Measurements from ENCODE around the gene SUPT3H. TPM values are rescaled to one million over a fixed set of nuclear protein-coding genes. Genes with fewer than 3 reads are reported as not detected.

The SUPT3H gene
- total and polyA plus RNA-seq, 2 donors (not counting 1 experiment from before 2014, with no cell fraction given), result 5.5 to 12.4 TPM

DNA sequence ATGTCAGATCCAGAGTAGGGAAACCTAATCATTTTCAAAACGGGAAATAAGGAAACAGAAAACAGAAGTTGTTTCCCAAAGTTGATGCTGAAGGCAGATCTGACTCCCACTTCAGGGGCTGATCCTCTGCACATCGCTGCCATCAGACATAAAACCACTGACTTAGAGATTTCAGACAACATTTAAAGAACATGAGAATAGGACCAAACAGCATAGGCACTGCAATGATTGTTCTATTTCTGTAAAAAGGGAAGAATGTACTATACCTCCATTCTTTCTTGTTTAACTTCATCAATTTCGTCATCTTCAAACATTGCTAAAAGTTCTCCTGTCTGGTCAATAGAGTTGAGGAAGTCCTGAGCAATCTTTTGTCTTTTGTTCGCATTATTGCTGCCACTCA lies 374.3 kb downstream of the SUPT3H start:
- CTCF ChIA-PET, result interaction anchor here (0.5 kb wide), 1 partner anchor 225 kb away, joined by 3 read pairs; no protein-coding TSS in a partner anchor
- no peaks in the 10 kb centered on the region for H3K27me3 ChIP-seq (replicated peaks in 1 of 4; ENCODE audit: control extremely low read depth in 1 of 4, control insufficient read depth in 3 of 4, insufficient read depth in 4 of 4, low read length in 3 of 4)
- Mint-ChIP-seq H3K27ac (no peak overlapping the region), H3K4me1 (no peaks in the 10 kb centered on the region), H3K4me3 (no peak overlapping the region), H3K27me3 (no peaks in the 10 kb centered on the region), H3K9me3 (ENCODE audit: insufficient read depth) (no peaks in the 10 kb centered on the region)
- H3K36me3 ChIP-seq (replicated peaks in 1 of 2; ENCODE audit: control extremely low read depth in 1 of 2, control insufficient read depth in 1 of 2, extremely low read depth in 1 of 2, insufficient read depth in 2 of 2, low read length in 1 of 2), result no peaks in the 10 kb centered on the region
- no peaks in the 10 kb centered on the region for H4K20me1 ChIP-seq (ENCODE audit: control insufficient read depth, insufficient read depth, low read length, poor library complexity, severe bottlenecking)
- no peaks in the 10 kb centered on the region for H3K4me1 ChIP-seq (ENCODE audit: control insufficient read depth in 2 of 2, insufficient read depth in 2 of 2, low read length in 2 of 2)
- no peak overlapping the region for H3K27ac ChIP-seq (ENCODE audit: low read length in 2 of 2)
- no peak overlapping the region for H3K4me3 ChIP-seq (ENCODE audit: control extremely low read depth in 1 of 5, extremely low read depth in 1 of 5, insufficient read depth in 1 of 5, low read depth in 2 of 5, low read length in 4 of 5)
- no peaks in the 10 kb centered on the region for H3K79me2 ChIP-seq (ENCODE audit: control insufficient read depth, insufficient read depth, low read length)
- H3K9ac ChIP-seq (ENCODE audit: low read length), result no peak overlapping the region
- H2AFZ ChIP-seq (ENCODE audit: insufficient read depth, low read depth, low read length, poor library complexity, severe bottlenecking), result no peak overlapping the region
- TF ChIP-seq, protein P1, sequence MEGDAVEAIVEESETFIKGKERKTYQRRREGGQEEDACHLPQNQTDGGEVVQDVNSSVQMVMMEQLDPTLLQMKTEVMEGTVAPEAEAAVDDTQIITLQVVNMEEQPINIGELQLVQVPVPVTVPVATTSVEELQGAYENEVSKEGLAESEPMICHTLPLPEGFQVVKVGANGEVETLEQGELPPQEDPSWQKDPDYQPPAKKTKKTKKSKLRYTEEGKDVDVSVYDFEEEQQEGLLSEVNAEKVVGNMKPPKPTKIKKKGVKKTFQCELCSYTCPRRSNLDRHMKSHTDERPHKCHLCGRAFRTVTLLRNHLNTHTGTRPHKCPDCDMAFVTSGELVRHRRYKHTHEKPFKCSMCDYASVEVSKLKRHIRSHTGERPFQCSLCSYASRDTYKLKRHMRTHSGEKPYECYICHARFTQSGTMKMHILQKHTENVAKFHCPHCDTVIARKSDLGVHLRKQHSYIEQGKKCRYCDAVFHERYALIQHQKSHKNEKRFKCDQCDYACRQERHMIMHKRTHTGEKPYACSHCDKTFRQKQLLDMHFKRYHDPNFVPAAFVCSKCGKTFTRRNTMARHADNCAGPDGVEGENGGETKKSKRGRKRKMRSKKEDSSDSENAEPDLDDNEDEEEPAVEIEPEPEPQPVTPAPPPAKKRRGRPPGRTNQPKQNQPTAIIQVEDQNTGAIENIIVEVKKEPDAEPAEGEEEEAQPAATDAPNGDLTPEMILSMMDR (IDR thresholded peaks at IDR 0.05), result no peak
- no peak for TF ChIP-seq EZH2 (IDR thresholded peaks at IDR 0.05; ENCODE audit: borderline replicate concordance, insufficient read depth, low read depth, low read length, poor library complexity, severe bottlenecking)
- POLR2A ChIA-PET, result no interaction called here
- DNase-seq, result no peak
- intact Hi-C loops (cut with micrococcal nuclease), result no loop called here
- H3K4me2 ChIP-seq (replicated peaks; ENCODE audit: low read depth, low read length, poor library complexity, severe bottlenecking), result no peak overlapping the region
- H3K9me3 ChIP-seq (ENCODE audit: control extremely low read depth in 1 of 3, control insufficient read depth in 2 of 3, insufficient read depth in 1 of 3, low read length in 2 of 3), result no peaks in the 10 kb centered on the region
- ATAC-seq (ENCODE audit: low read depth), result no peak
- 60% methylated on average over 1 of the region's 4 CpGs for WGBS (ENCODE audit: insufficient coverage)

DNA sequence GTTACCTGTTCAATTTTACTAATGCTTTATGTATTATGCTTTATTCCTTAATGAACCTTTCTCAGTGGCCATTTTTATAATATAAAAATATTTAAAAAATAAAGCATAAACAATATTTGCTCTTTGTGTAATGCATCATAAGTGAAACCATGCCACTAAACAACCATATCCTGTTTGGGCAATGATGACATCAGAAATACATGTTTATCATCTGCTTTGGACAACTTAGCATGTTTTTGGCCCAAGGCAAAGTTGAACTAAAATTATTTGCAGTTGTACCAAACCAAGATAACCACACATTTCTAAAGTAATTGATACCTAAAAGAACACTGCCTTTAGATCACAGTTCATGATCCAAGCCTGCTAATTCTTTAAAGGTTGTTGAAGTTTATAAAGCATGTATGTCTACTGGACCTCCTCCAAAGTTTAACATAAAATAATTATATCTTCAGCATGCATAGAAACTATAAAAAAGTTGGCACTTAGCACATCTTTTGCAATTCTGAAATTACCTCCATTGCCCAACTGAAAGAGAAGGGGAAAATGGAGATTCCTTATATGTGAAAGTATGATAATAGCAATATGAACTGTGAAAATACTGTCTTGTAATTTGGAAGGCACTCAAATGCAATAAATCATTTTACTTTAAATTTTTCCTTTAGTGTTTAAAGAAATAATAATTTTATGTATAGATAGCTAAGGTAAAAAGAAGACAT lies 375.2 kb downstream of the SUPT3H start:
- Mint-ChIP-seq H3K4me3 (no peak overlapping the region), H3K4me1 (no peaks in the 10 kb centered on the region), H3K27ac (no peak overlapping the region), H3K9me3 (ENCODE audit: insufficient read depth) (no peaks in the 10 kb centered on the region), H3K27me3 (no peaks in the 10 kb centered on the region)
- ATAC-seq (ENCODE audit: low read depth), result no peak
- H4K20me1 ChIP-seq (ENCODE audit: control insufficient read depth, insufficient read depth, low read length, poor library complexity, severe bottlenecking), result no peaks in the 10 kb centered on the region
- TF ChIP-seq, protein P1 (IDR thresholded peaks at IDR 0.05), result no peak
- TF ChIP-seq EZH2 (IDR thresholded peaks at IDR 0.05; ENCODE audit: borderline replicate concordance, insufficient read depth, low read depth, low read length, poor library complexity, severe bottlenecking), result no peak
- CTCF ChIA-PET, result no interaction called here
- H3K4me1 ChIP-seq (ENCODE audit: control insufficient read depth in 2 of 2, insufficient read depth in 2 of 2, low read length in 2 of 2), result no peaks in the 10 kb centered on the region
- intact Hi-C loops (cut with micrococcal nuclease), result no loop called here
- H2AFZ ChIP-seq (ENCODE audit: insufficient read depth, low read depth, low read length, poor library complexity, severe bottlenecking), result no peak overlapping the region
- DNase-seq, result no peak
- no peaks in the 10 kb centered on the region for H3K79me2 ChIP-seq (ENCODE audit: control insufficient read depth, insufficient read depth, low read length)
- no peak overlapping the region for H3K9ac ChIP-seq (ENCODE audit: low read length)
- H3K4me2 ChIP-seq (replicated peaks; ENCODE audit: low read depth, low read length, poor library complexity, severe bottlenecking), result no peak overlapping the region
- POLR2A ChIA-PET, result no interaction called here
- H3K27ac ChIP-seq (ENCODE audit: low read length in 2 of 2), result no peak overlapping the region
- H3K27me3 ChIP-seq (replicated peaks in 1 of 4; ENCODE audit: control extremely low read depth in 1 of 4, control insufficient read depth in 3 of 4, insufficient read depth in 4 of 4, low read length in 3 of 4), result no peaks in the 10 kb centered on the region
- H3K36me3 ChIP-seq (replicated peaks in 1 of 2; ENCODE audit: control extremely low read depth in 1 of 2, control insufficient read depth in 1 of 2, extremely low read depth in 1 of 2, insufficient read depth in 2 of 2, low read length in 1 of 2), result no peaks in the 10 kb centered on the region
- H3K9me3 ChIP-seq (ENCODE audit: control extremely low read depth in 1 of 3, control insufficient read depth in 2 of 3, insufficient read depth in 1 of 3, low read length in 2 of 3), result no peaks in the 10 kb centered on the region
- no peak overlapping the region for H3K4me3 ChIP-seq (ENCODE audit: control extremely low read depth in 1 of 5, extremely low read depth in 1 of 5, insufficient read depth in 1 of 5, low read depth in 2 of 5, low read length in 4 of 5)

Data from B cell (primary cell).